GM19238 (cell line): ENCODE measurements around the gene KCNIP1.

ENCODE experiments used
- DNase-seq: peaks from one replicate; pipeline ENCODE4 v3.0.0; 2011; ENCODE audit warnings: low spot score; ENCODE audit not compliant: insufficient read length

Gene KCNIP1

DNA sequence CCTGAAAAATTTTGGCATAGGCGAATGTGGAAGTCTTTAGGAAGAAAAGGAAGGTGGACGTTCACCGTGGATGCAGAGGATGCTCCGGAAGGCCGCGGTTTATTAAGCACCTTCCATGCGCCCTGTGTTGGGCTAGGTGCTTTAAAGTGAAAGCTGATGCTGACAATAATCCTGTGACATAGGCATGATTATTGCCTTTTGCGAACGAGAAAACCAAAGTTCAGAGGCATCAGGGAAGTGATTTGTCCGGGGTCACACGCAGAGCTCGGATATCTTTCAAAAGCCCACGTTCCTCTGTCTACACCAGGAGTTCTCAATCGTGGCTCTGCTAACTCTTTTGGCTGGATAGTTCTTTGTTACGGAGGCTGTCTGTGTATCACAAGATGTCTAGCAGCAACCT is 267.7 kb downstream of the KCNIP1 start:
- no peak for DNase-seq

DNA sequence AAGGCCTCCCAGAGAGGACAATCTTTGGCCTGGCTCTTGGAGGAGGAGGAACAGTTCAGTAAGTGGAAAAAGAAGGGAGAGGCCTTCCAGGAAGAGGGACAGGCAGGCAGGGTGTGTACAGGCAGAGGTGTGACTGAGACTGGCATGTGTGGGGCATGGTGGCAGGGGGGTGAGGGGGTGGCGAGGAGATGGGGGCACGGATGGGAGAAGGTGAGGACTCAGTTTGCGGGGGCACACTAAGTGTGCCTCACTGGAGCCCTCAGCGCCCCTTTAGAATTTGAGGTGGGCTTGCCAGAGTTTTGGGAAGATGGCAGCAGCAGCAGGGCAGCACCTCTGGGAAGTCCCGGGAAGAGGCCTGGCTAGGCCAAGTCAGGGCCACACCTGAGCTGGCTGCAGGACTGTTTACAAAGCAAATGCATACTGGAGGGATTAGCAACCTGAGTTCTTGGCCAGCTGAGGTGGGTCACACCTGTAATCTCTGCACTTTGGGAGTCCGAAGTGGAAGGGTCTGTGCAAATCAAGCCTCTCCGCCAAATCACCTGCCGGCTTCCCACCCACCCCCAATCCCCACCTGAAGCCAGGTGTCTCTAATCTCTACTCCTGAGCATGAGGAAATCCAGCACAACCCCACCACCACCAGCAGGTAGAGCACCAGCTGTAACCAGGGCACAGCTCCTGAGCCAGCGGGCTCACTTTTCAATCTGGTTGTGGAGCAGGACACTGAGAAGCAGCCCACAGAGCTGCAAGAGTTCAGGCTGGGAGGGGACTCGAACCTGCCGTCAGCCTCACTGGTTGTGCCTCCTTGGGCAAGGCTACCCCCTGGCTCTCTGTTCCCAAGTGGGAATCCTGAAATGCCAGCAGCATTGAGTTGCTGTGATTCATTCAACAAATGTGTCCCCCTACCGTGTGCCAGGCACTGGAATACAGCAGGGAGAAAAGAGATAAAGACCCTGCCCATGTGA is 269.5 kb downstream of the KCNIP1 start:
- no peak for DNase-seq

DNA sequence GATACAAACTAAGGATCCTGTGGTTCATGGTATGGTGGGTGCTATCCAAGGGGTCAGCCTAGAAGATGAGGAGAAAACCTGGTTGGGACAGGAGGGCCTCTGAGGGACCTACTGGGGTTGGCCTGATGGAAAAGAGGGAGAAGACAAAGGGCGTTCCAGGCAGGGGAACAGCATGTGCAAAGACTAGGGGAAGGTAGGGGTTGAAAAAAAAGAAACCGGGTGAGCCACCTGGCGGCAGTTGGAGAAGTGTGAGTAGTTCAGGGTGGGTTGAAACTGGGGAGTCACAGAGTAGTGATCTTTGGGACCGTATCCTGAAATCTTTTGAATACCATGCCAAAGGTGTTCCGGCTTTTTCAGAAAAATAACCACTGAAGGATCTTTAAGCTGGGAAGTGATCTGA is 271.0 kb downstream of the KCNIP1 start:
- DNase-seq, result no peak

DNA sequence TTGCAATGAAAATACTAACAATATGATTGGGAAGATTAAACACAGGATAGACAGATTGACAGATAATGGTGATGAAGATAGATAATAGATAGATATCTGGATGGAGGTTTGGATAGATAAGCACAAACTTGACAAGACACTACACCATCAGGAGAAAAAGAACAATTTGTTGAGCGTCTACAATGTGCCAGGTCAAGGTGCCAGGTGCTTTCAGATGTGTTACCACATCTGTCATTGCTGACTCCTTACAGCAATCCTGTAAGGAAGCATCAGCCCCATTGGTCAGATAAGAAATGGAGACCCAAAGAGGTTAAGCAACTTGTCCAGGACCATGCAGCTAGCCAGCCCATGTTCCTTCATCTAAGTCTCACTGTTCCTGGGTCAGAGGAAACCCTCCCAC is 278.1 kb downstream of the KCNIP1 start:
- no peak for DNase-seq

DNA sequence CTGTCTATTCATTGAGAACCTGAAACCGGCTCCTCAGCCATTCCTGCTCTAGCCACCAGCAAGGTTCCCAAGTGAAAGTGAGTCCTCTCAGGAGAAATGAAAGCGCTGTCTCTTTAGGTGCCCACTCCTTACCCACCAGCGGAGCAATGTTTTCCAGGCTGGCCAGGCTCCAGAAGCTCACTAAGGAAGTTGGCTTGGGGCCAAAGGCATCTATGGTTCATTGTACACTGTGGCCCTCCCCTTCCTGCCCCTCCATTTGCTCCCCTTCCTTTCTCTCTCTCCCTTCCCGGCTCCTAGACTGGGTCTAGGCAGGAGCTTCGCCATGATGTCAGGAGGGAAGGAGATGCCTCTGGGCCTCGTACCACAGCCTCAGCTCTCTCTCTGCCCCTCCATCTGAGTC is 278.6 kb downstream of the KCNIP1 start:
- DNase-seq, result no peak

DNA sequence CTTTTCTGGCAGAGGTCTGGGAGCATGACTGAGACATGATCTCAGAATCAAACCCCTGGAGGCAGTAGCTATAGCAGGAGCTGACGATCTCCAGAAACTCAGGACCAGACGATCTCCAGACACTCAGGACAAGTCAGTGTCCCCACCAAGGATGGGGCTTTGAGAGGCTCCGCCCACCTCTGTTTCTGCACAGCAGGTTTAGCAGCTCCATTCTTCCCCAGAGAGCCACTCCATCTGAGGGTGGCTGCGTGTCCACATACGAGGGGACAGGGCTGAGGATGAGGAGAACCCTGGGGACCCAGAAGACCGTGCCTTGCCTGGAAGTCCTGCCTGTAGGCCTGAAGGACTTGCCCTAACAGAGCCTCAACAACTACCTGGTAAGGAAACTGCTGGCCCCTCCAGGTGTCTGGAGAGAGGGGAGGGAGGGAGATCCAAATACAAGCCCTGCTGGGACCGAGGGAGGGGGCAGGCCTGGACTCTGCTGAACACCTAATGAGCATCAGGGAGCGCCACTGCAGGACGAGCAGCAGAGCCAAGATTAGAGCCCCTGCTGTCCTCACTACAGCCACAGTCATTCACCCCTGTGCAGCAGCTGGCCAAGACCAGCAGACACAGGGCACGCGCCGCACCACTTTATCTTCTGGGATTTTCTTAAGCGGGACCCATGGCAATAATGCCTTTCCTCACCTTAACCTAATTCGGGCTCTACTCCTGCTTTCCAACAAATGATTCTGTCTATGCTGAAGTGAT is 279.9 kb downstream of the KCNIP1 start, which contains the start of gene GABRP:
TSS of gene GABRP (plus strand) at position 228 of the 750 bp plus-strand sequence. CDS start 4,891 bp downstream, outside the sequence.
- no peak for DNase-seq

DNA sequence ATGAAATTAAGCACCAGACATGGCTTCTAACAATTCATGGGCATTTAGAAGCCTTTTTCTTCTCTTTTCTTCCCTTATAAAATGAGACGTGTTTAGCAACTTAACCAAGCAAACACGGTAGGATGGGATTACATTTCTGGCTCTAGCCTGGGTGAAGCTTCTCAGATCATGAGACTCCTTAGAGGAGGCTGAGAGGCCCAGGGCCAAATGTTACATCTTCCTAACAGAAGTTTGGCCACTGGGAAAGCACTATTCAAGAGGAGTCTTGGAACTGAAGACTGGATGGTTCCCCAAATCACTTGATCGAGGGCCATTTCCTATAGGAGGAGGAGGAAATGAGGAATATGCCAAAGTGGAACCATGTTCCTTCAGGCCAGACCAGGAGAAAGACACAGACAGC is 281.6 kb downstream of the KCNIP1 start:
- no peak for DNase-seq
